ENCODE data around the gene NDUFB10.

NDUFB10 gene

GRCh38 chr16:1989209-1990100 lies 30.1 kb downstream of the NDUFB10 start, which contains the start of gene SYNGR3:
Gene SYNGR3 (plus strand): TSS chr16:1989970. CDS start chr16:1990103, 133 bp downstream.
- TF ChIP-seq CTCF (IDR thresholded peaks at IDR 0.05; ENCODE audit: borderline replicate concordance, extremely low read depth, low read length, poor library complexity, severe bottlenecking) (no peak), EZH2 (IDR thresholded peaks at IDR 0.05; ENCODE audit: borderline replicate concordance, low read depth, low read length, severe bottlenecking) (no peak)
- Histone ChIP-seq H3K36me3 (ENCODE audit: insufficient read depth, low read length) (peaks cover 16% of the 10 kb centered on the region), H3K27ac (ENCODE audit: low read length) (no peak within 1 kb of the TSS), H3K9ac (ENCODE audit: low read depth, low read length) (no peak within 1 kb of the TSS), H4K20me1 (ENCODE audit: insufficient read depth, low read length) (no peaks in the 10 kb centered on the region), H3K4me1 (ENCODE audit: insufficient read depth, low read length) (peaks cover 12% of the 10 kb centered on the region), H2AFZ (ENCODE audit: low read depth, low read length) (no peak within 1 kb of the TSS), H3K4me2 (ENCODE audit: insufficient read depth, low read length) (no peak within 1 kb of the TSS), H3K9me3 (ENCODE audit: insufficient read depth, low read length, severe bottlenecking) (no peaks in the 10 kb centered on the region), H3K79me2 (ENCODE audit: insufficient read depth, low read length) (peaks cover 9% of the 10 kb centered on the region), H3K27me3 (ENCODE audit: insufficient read depth, low read length, poor library complexity) (no peaks in the 10 kb centered on the region), H3K4me3 (ENCODE audit: low read depth in 1 of 2, low read length in 2 of 2) (no peak within 1 kb of the TSS)
- no peak for ATAC-seq (ENCODE audit: insufficient read depth, low read depth)
- no peak for DNase-seq

GRCh38 chr16:1990101-1990350 lies 30.7 kb downstream of the NDUFB10 start:
- Histone ChIP-seq H4K20me1 (ENCODE audit: insufficient read depth, low read length) (no peaks in the 10 kb centered on the region), H3K27ac (ENCODE audit: low read length) (no peak overlapping the region), H3K4me1 (ENCODE audit: insufficient read depth, low read length) (peaks cover 6% of the 10 kb centered on the region), H3K36me3 (ENCODE audit: insufficient read depth, low read length) (peaks cover 13% of the 10 kb centered on the region), H3K4me2 (ENCODE audit: insufficient read depth, low read length) (no peak overlapping the region), H2AFZ (ENCODE audit: low read depth, low read length) (no peak overlapping the region), H3K4me3 (ENCODE audit: low read depth in 1 of 2, low read length in 2 of 2) (no peak overlapping the region), H3K9ac (ENCODE audit: low read depth, low read length) (no peak overlapping the region), H3K79me2 (ENCODE audit: insufficient read depth, low read length) (peaks cover 3% of the 10 kb centered on the region), H3K27me3 (ENCODE audit: insufficient read depth, low read length, poor library complexity) (no peaks in the 10 kb centered on the region), H3K9me3 (ENCODE audit: insufficient read depth, low read length, severe bottlenecking) (no peaks in the 10 kb centered on the region)
- ATAC-seq (ENCODE audit: insufficient read depth, low read depth) (no peak), DNase-seq (no peak)
- no peak for TF ChIP-seq CTCF (IDR thresholded peaks at IDR 0.05; ENCODE audit: borderline replicate concordance, extremely low read depth, low read length, poor library complexity, severe bottlenecking)
- TF ChIP-seq EZH2 (IDR thresholded peaks at IDR 0.05; ENCODE audit: borderline replicate concordance, low read depth, low read length, severe bottlenecking) = no peak

- DNase-seq (no peak), ATAC-seq (ENCODE audit: insufficient read depth, low read depth) (no peak)
- Histone ChIP-seq H3K36me3 (ENCODE audit: insufficient read depth, low read length) (peaks cover 9% of the 10 kb centered on the region), H3K4me1 (ENCODE audit: insufficient read depth, low read length) (peaks cover under 1% of the 10 kb centered on the region; the same call in 1 of the 2 replicates), H3K79me2 (ENCODE audit: insufficient read depth, low read length) (no peaks in the 10 kb centered on the region), H3K9ac (ENCODE audit: low read depth, low read length) (no peak overlapping the region), H3K9me3 (ENCODE audit: insufficient read depth, low read length, severe bottlenecking) (no peaks in the 10 kb centered on the region), H3K4me2 (ENCODE audit: insufficient read depth, low read length) (no peak overlapping the region), H2AFZ (ENCODE audit: low read depth, low read length) (no peak overlapping the region), H3K27ac (ENCODE audit: low read length) (no peak overlapping the region), H3K27me3 (ENCODE audit: insufficient read depth, low read length, poor library complexity) (no peaks in the 10 kb centered on the region), H4K20me1 (ENCODE audit: insufficient read depth, low read length) (no peaks in the 10 kb centered on the region), H3K4me3 (ENCODE audit: low read depth in 1 of 2, low read length in 2 of 2) (no peak overlapping the region)
- TF ChIP-seq CTCF (IDR thresholded peaks at IDR 0.05; ENCODE audit: borderline replicate concordance, extremely low read depth, low read length, poor library complexity, severe bottlenecking) (no peak), EZH2 (IDR thresholded peaks at IDR 0.05; ENCODE audit: borderline replicate concordance, low read depth, low read length, severe bottlenecking) (no peak)
These were observed 31.2 kb downstream of the NDUFB10 start for GRCh38 chr16:1990351-1991134.
